GM06990 (cell line): ENCODE data around the gene RNF114.
A peak's percentile ranks its signal among the peaks of the same experiment; 100 is the strongest.
"Not testable (repeated sequence)": the region's sequence is repeated elsewhere in the genome, so short reads cannot be mapped to it uniquely, and the experiment has no call there.

Experiments used
- DNase-seq: peaks from one replicate; pipeline ENCODE4 v3.0.0-alpha.2; 2011; ENCODE audit not compliant: insufficient read length; ENCODE audit errors: extremely low read depth
- H3K27me3 ChIP-seq: replicated peaks from 2 replicates; pipeline ENCODE4 v1.6.0; 2011; ENCODE audit warnings: low read length; ENCODE audit not compliant: control insufficient read depth, insufficient read depth
- H3K36me3 ChIP-seq: 2 replicates; pipeline ENCODE4 v1.5.1; 2011; ENCODE audit warnings: low read length; ENCODE audit not compliant: control insufficient read depth, insufficient read depth
- H3K4me3 ChIP-seq: replicated peaks from 2 replicates; pipeline ENCODE4 v1.5.1; 2011; ENCODE audit warnings: low read depth, mild to moderate bottlenecking, control low read depth, low read length
- CTCF ChIP-seq: IDR thresholded peaks from 2 replicates; pipeline ENCODE4 v1.5.1; 2011; ENCODE audit warnings: low read length, control low read depth, mild to moderate bottlenecking, inconsistent platforms; ENCODE audit not compliant: insufficient read depth, poor library complexity, severe bottlenecking

Gene RNF114

GRCh38 chr20:49993301-49993751 is 57.1 kb downstream of the RNF114 start:
- no peaks in the 10 kb centered on the region for H3K36me3 ChIP-seq
- no peaks in the 10 kb centered on the region for H3K27me3 ChIP-seq
- no peak for TF ChIP-seq CTCF
- DNase-seq: no peak
- no peak overlapping the region for H3K4me3 ChIP-seq

- H3K27me3 ChIP-seq: no peaks in the 10 kb centered on the region
- no peak for DNase-seq
- no peak overlapping the region for H3K4me3 ChIP-seq
- no peak for TF ChIP-seq CTCF
- H3K36me3 ChIP-seq: no peaks in the 10 kb centered on the region
These were observed 59.4 kb downstream of the RNF114 start for GRCh38 chr20:49995586-49995985.

- not testable (repeated sequence) for H3K27me3 ChIP-seq, H3K4me3 ChIP-seq, DNase-seq, H3K36me3 ChIP-seq
These were observed 62.4 kb downstream of the RNF114 start for GRCh38 chr20:49998478-49999188.

DNA sequence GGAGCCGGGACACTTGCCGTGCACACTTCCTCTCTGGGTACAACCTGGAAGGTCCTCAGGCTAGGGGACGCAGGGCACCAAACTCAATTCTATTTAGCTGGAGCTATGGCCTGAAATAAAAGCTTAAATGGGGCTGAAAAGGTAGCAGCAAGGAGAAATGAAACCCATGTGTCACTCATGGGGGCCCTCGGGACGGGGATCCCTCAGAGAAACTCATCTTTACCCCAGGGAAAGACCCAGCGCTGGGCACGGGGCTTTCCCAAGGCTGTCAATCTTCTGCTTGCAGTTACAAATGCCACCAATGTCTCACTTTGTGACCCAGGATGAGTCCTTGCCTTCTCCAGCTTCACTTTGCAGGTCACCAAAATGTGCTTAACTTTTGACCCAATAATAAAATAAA is 63.1 kb downstream of the RNF114 start:
- Histone ChIP-seq H3K36me3 (no peaks in the 10 kb centered on the region), H3K4me3 (no peak overlapping the region; the same call in 1 of the 2 replicates), H3K27me3 (no peaks in the 10 kb centered on the region)
- peak; percentile 50 for DNase-seq
- no peak for TF ChIP-seq CTCF

DNA sequence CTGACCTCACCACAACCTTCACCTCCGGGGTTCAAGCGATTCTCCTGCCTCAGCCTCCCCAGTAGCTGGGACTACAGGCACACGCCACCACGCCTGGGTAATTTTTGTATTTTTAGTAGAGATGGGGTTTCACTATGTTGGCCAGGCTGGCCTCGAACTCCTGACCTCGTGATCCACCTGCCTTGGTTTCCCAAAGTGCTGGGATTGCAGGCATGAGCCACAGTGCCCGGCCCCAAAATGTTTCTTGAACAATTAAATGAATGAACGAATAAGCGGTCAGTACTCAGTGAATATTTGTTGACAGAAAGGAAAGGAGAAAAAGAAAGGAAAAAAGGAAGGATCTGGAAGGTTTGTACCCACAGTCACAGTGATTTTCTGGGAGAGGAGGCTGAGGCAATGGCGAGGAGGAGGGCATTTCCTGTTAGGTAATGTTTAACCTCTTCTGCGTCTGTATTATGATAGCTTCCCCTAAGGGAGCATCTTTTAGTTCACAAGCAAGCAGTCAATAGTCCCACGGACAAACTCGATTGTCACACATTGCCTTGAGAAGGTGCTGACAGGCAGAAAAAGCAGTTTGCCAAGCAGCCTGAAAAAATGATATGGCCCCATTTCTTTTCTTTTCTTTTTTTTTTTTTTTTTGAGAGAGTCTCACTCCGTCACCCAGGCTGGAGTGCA is 64.5 kb downstream of the RNF114 start:
- H3K36me3 ChIP-seq, H3K27me3 ChIP-seq, DNase-seq: not testable (repeated sequence)

DNA sequence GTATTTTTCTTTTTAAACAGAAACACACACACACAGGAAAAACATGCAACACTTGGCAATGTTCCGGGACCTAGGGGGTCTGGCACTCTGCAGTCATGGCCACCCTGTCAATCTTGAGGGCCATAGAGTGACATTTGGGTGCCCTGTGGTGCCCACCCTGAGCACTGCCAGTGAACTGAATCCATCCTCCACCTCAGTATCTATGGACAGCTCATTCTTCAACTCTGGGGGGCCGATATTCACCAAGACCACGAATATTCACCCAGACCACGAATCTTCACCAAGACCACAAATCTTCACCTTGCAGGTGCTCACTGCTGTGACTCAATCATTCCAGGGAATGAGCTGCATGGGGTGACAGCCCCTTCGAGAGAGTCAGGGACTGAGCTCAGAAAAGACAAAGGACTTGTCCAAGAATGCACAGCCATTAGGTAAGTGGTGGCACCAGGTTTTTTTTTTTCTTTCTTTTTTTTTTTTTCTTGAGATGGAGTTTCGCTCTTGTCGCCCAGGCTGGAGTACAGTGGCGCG is 65.7 kb downstream of the RNF114 start:
- no peak overlapping the region for H3K4me3 ChIP-seq
- no peak for DNase-seq
- TF ChIP-seq CTCF: no peak
- no peaks in the 10 kb centered on the region for H3K36me3 ChIP-seq
- no peaks in the 10 kb centered on the region for H3K27me3 ChIP-seq

More for the DNA sequence above, 64.5 kb downstream of the RNF114 start:
- H3K4me3 ChIP-seq: not testable (repeated sequence)
